H1 (cell line): ENCODE measurements around the gene NCAPD3.

ENCODE experiments used
- EP300 ChIP-seq, 2 experiments: IDR thresholded peaks; 1 replicate in 1 of 2; 2 replicates in 1 of 2; pipeline ENCODE4 v1.6.1; 2011 to 2012; ENCODE audit warnings: low read depth in 2 of 2, low read length in 2 of 2, mild to moderate bottlenecking in 2 of 2, borderline replicate concordance in 1 of 2, inconsistent platforms in 1 of 2, moderate library complexity in 1 of 2
- EZH2 ChIP-seq: fragments of 200-600 bp; sonication (generic); IDR thresholded peaks from 2 replicates; pipeline ENCODE4 v1.7.1; 2012; ENCODE audit warnings: low read depth, mild to moderate bottlenecking, moderate library complexity, low read length, inconsistent platforms; ENCODE audit not compliant: severe bottlenecking

DNA sequence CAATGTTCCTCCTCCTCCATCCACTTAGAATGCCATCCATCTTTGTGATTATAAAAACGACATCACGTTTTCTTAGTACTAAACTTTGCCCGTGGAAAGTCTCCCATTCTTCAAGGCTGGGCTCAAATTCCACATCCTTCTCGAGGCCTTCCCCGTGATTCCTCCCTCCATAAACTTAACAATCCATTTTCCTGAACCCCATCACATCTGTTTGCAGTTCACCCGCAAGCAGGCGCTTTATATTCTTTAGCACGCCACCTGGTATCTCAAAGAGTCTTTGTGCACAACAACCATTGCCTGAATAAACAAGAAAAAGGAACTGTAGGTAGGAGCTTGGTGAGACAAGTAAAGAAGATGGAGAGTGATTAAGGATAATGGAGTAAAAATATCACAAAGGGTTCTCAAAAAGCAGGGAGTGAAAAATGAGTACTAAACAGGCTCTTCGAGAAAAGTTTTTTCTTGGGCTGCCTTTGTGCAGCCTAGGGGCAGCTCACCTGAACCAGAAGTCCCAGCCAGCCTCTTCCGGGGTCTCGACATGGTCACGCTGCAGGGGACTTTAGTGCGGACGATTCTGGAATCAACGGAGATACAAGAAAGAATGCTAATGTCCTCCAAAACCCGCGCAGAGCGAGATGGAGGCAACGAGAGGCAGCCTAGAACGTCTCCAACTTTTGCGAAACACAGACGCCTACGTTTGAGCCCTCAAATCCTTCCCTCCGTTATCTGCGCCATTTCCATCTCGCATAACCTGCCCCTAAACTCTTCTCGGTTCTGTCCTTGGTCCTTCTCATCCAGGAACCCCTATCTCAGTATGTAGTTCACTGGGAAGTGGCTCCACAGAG is 28.8 kb upstream of the NCAPD3 start:
- TF ChIP-seq EP300 (IDR thresholded peaks at IDR 0.05; ENCODE audit: borderline replicate concordance in 1 of 2, low read depth in 2 of 2, low read length in 2 of 2) (no peak), EZH2 (no peak)
